Thoracic aorta (tissue), 2 donors: ENCODE measurements around the gene ENTHD1. TPM values are rescaled to one million over a fixed set of nuclear protein-coding genes. Genes with fewer than 3 reads are reported as not detected.

Source experiments
- ATAC-seq: fragments of 150-250 bp; one replicate; pipeline ENCODE4 v1.8.0; 2017; ENCODE audit warnings: low read depth; ENCODE audit not compliant: insufficient number of reproducible peaks, low FRiP score
- DNase-seq: peaks from one replicate; pipeline ENCODE4 v3.0.0-alpha.2; 2020; ENCODE audit warnings: low spot score
- H3K27ac ChIP-seq, 2 donors: fragments of 200-600 bp; sonication (generic); 1 replicate in 1 of 2; 2 replicates in 1 of 2; pipeline ENCODE4 v1.5.1; 2016; ENCODE audit warnings: mild to moderate bottlenecking in 2 of 2, moderate library complexity in 2 of 2
- H3K27me3 ChIP-seq: fragments of 200-600 bp; sonication (generic); replicated peaks from 2 replicates; pipeline ENCODE4 v1.6.0; 2016; ENCODE audit warnings: mild to moderate bottlenecking; ENCODE audit not compliant: insufficient read depth
- H3K36me3 ChIP-seq: fragments of 200-600 bp; sonication (generic); one replicate; pipeline ENCODE4 v1.5.1; 2016
- H3K4me1 ChIP-seq, 2 donors: fragments of 200-600 bp; sonication (generic); 1 replicate in 1 of 2; 2 replicates in 1 of 2; pipeline versions ENCODE4 v1.5.1 to v1.6.0; 2016; ENCODE audit warnings: low read depth in 2 of 2, mild to moderate bottlenecking in 1 of 2; ENCODE audit not compliant: control insufficient read depth in 1 of 2
- H3K4me3 ChIP-seq: fragments of 200-600 bp; sonication (generic); 2 replicates; pipeline ENCODE4 v1.5.1; 2016; ENCODE audit warnings: mild to moderate bottlenecking
- H3K9me3 ChIP-seq: fragments of 200-600 bp; sonication (generic); 2 replicates; pipeline ENCODE4 v1.5.1; 2016
- CTCF ChIP-seq: fragments of 200-600 bp; sonication (generic); IDR thresholded peaks from one replicate; pipeline ENCODE4 v1.5.1; 2019; ENCODE audit warnings: antibody characterized with exemption
- total RNA-seq, 2 donors: library from RNA; depleted of rRNA; stranded (reverse); fragments of >200 nt; gene quantifications; one replicate each; pipeline versions ENCODE4 v1.1.0 to v1.2.3, GENCODE V29; 2016

The ENTHD1 gene
- total RNA-seq, 2 donors from 2014 or later = not detected

DNA sequence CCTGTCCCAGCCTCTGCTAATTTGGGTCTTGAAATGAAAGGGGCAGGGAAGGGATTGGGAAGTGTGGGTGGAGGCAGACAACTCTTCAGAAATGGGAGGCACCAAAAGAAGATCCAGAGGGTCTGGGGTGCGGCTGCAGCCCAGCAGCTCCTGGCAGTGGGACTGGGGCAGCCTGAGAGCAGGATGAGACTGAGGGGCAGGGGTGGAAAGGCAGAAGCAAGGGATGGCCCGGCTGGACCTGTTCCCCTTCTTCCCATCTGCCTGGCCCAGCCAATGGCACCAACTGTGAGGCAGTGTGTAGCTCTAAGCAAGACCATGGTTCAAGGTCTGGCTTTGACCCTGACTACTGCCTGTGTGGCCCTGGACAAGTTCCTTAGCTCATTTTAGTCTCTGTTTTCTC is 160.4 kb downstream of the ENTHD1 start:
- Histone ChIP-seq H3K4me1 (no peaks in the 10 kb centered on the region), H3K27me3 (no peaks in the 10 kb centered on the region), H3K9me3 (no peaks in the 10 kb centered on the region), H3K36me3 (no peaks in the 10 kb centered on the region), H3K4me3 (no peak overlapping the region), H3K27ac (no peak overlapping the region)
- ATAC-seq (no peak), DNase-seq (no peak)
- TF ChIP-seq CTCF = no peak

DNA sequence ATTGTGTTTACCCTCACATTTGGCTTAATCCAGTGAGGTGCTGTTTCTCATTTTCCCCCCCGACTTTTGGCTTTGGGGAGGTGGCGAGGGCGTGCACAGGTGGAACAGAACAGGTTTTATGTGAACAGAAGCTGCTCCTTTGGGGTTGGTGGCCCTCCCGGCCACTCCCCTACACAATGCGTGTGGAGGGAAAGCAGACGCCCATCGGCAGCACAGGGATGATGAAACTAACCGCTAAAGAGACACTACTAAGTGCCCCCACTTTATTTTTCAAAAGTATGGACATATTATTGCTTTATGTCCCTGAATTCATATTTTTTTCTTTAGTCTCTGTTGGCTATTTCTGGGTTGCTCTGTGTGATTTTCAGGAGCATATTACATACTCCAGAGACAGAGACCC is 160.9 kb downstream of the ENTHD1 start:
- Histone ChIP-seq H3K4me3 (no peak overlapping the region), H3K36me3 (no peaks in the 10 kb centered on the region), H3K27ac (no peak overlapping the region), H3K27me3 (no peaks in the 10 kb centered on the region), H3K9me3 (no peaks in the 10 kb centered on the region), H3K4me1 (no peaks in the 10 kb centered on the region)
- DNase-seq (no peak), ATAC-seq (no peak)
- TF ChIP-seq CTCF = no peak

DNA sequence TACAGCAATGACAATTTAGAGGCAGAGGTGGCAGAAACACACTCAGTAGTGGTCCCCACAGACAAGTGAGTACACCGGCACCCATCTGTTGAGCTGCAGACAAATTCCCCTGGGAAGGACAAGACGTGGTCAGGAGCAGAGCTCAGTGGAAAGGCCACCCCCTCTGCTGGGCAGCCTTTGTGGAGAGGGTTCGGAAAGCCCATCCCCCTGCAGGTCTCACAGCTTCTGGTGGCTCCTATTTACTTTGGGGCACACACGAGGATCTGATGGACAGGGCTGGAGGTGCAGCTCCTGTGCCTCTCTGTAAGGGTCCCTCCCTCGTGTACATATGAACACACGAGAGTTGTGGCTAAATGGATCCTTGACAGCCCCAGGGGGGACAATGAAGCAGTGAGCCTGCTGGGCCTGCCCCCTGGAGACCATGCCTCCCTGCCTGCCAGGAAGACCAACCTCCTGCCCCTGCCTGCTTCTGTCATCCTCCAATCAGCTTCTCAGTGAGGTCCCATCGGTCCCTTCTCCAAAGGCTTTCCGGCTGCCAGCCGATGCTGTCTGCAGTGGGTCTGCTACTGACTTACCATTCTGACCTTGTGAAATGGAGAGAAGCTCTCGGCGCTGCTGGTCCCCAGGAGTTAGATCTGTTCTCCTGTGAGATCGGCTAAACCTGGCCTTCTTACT is 161.5 kb downstream of the ENTHD1 start:
- Histone ChIP-seq H3K27ac (no peak overlapping the region), H3K27me3 (no peaks in the 10 kb centered on the region), H3K9me3 (no peaks in the 10 kb centered on the region), H3K36me3 (no peaks in the 10 kb centered on the region), H3K4me1 (no peaks in the 10 kb centered on the region), H3K4me3 (no peak overlapping the region)
- TF ChIP-seq CTCF = no peak
- DNase-seq (no peak), ATAC-seq (no peak)

- H3K9me3 ChIP-seq = no peaks in the 10 kb centered on the region
- DNase-seq (no peak), ATAC-seq (no peak)
- no peaks in the 10 kb centered on the region for H3K36me3 ChIP-seq
- no peak for TF ChIP-seq CTCF
- no peaks in the 10 kb centered on the region for H3K27me3 ChIP-seq
- no peak overlapping the region for H3K4me3 ChIP-seq
- no peak overlapping the region for H3K27ac ChIP-seq
- H3K4me1 ChIP-seq = no peaks in the 10 kb centered on the region
Measured at GRCh38 chr22:39731481-39731880, 162.1 kb downstream of the ENTHD1 start.

DNA sequence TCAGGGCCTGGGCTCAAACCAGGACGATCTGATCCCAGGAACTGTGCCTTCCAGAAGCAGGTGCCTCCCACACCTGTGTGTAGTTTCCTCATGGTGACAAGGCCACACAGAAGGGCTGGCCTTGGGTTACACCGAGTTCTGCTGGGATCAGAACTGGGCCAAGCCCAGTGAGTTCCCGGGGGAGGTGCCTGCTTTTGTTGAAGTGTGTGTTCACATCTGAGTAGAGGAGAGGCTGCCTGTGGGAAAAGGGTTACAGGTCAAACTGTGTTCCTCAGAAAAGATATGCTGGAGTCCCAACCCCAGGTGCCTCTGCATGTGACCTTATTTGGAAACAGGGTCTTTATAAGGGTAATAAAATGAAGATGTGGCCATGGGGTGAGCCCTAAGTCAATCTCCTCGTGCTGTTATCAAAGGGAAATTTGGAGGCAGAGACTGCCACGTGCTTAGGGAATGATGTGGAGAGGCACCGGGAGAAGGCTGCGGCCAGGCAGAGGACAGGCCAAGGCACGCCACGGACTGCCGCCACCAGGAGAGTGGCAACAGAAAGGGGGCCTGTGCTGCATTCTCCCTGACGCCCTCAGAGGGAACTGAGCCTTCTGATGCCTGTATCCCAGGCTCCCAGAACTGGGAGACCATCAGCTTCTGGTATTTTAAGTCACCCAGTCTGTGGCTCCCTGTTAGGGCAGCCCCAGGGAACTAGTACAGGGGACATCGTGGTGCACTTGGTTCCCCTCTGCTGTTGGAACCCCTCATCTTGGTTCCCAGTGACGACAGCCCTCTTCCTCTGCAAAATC is 164.2 kb downstream of the ENTHD1 start:
- ATAC-seq (no peak), DNase-seq (no peak)
- Histone ChIP-seq H3K36me3 (no peaks in the 10 kb centered on the region), H3K4me1 (no peaks in the 10 kb centered on the region), H3K27ac (no peak overlapping the region), H3K9me3 (no peaks in the 10 kb centered on the region), H3K27me3 (no peaks in the 10 kb centered on the region), H3K4me3 (no peak overlapping the region)
- TF ChIP-seq CTCF = no peak
